DMS 273 (cell line): ENCODE data around the gene TMEM176B.

Experiments used
- DNase-seq: peaks from one replicate; lab custom pipeline; 2025; ENCODE audit not compliant: unreplicated experiment; lab: John Stamatoyannopoulos, UW

The TMEM176B gene

GRCh38 chr7:150754951-150755350, 45.2 kb downstream of the TMEM176B start:
- DNase-seq: no peak

DNA sequence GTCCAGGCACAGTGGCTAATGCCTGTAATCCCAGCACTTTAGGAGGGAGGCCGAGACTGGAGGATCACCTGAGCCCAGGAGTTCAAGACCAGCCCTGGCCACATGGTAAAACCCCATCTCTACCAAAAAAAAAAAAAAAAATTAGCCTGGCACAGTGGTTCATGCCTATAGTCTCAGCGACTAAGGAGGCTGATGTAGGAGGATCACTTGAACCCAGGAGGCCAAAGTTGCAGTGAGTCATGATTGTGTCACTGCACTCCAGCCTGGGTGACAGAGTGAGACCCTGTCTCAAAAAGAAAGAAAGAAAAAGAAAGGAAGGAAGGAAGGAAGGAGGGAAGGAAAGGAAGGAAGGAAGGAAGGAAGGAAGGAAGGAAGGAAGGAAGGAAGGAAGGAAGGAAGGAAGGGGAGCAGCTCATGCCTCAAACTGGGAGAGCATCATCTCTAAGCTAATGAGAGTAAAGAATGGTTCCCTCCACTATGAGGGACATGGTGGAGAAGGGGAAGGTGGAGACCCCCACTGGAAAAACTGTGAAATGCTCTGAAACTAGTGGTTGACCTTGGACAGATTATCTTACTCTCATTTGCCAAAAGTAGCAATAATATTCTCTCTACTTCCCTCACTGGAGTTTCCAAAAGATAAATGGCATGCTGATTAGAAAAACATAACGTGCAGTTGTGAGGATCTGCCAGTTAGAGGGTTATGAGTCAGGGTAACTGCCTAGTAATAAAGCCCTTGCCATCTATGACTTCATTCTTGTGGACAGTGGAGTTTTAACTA, 46.1 kb downstream of the TMEM176B start:
- DNase-seq: peak; percentile 70

DNA sequence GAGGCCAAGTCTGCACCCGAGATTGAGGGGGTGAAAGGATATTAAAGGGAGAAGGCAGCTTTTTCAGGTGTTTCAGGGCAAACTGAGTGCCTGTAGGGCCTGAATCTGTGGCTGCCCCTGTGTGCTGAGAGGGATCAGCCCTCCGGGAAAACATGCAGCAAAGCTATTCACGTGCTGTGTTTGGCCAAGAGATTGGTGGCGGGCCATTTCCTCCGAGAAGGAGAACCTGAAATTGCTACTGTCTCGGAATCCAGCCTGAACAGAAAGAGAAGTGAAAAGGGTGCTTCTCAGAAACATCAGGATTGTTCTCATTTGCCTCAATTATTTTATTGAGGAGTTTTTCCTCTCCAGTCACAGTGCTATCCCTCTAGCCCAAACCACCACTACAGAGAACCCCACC, 46.9 kb downstream of the TMEM176B start:
- DNase-seq: no peak

GRCh38 chr7:150751702-150752101, 48.5 kb downstream of the TMEM176B start:
- DNase-seq: no peak

DNA sequence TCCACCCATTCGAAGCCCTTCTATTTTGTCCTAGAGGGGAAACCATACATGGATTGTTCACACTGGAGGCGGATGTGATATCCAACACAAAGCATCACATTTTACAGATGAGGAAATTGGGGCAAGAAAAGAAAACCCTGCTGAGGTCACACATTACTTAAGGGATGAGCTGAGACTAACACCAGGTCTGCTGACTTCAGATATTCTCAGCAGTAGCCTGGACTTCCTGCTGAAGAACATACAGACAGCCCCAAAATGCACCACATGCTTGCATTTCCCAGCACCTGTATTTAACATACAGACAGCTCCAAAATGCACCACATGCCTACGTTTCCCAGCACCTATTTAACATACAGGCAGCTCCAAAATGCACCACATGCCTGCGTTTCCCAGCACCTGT, 51.8 kb downstream of the TMEM176B start:
- DNase-seq: no peak

- DNase-seq: no peak
Measured at GRCh38 chr7:150746921-150747320, 53.2 kb downstream of the TMEM176B start.

DNA sequence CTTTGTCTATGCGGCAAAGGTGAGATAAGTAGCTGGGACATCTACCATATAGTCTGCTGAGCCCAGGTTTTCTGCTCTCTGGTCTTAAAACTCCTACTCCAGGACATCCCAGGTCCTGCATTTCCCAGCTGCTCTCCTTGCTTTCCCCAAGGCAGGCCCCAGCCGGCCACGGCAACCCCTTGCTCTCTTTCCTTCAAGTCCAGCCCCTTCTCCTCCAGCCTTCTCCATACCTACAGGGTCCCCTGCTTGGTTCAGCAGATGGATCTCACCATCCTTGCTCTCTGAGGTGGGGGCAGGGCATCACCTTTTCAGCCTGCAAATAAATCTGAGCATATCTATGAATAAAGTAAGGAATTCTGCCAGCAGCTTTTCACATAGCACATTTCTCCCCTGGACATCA, 54.3 kb downstream of the TMEM176B start:
- no peak for DNase-seq

DNA sequence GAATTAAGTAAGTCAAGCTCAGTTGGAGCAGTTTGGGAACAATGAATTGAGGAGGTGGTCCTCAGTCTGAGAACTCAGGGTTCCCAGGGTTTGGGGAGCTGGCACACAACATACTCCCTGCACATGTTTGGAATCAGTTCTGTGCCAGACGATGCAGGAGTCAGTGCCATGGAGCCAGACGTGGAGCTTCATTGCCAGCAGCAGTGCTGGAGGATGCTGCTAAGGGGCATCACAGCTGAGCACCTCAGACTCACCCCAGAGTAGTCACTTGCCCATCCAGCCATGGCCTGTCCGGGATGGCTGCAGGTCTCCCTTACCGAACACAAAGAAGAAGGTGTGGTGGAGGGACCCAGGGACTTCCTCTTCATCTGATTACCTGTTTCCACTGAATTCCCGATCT, 55.1 kb downstream of the TMEM176B start:
- no peak for DNase-seq

- no peak for DNase-seq
Measured at GRCh38 chr7:150744041-150744656, 56.0 kb downstream of the TMEM176B start.

GRCh38 chr7:150742286-150742968, 57.7 kb downstream of the TMEM176B start:
- DNase-seq: no peak
